ENCODE data around the gene MKKS. TPM values are rescaled to one million over a fixed set of nuclear protein-coding genes. Genes with fewer than 3 reads are reported as not detected.
A peak's percentile ranks its signal among the peaks of the same experiment; 100 is the strongest.

MKKS gene
- polyA plus RNA-seq, 2 of the 4 experiments (the other 2 are of a cell fraction), result 24.3 to 85.2 TPM

DNA sequence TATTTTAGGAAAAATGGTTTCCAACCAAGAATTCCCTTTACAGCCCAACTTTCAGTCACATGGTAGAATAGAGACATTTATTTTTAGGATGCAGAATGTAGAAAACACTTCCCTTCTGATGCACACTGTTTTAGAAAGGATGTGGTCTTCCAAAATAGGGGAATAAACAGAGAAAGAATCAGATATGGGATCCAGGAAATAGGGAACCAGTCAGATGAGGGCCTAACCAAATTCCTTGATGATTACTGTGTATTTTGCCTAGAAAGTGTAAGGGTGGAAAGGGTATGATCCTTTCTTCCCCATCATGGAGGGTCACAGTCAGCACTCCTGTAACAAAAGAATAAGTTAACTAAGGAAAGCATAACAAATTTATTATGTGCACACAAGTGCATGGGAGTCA lies 28.5 kb upstream of the MKKS start:
- CTCF ChIA-PET, result no interaction called here
- POLR2A ChIA-PET, result interaction anchor here (0.6 kb wide), 1 partner anchor 659 kb away, joined by 3 read pairs; no protein-coding TSS in a partner anchor
- no peak overlapping the region for H3K4me3 ChIP-seq

GRCh38 chr20:10461495-10461894 lies 27.5 kb upstream of the MKKS start:
- no peak for ATAC-seq
- Histone ChIP-seq H3K27ac (0 out of 6 replicates have a peak overlapping the region, but pooled peaks of 1 of the 2 experiments have one; percentile 3), H3K4me3 (no peak overlapping the region), H3K4me1 (peaks cover 8% of the 10 kb centered on the region; the same call in 2 of the 3 replicates), H3K4me2 (no peak overlapping the region), H3K9me3 (peaks cover 18% of the 10 kb centered on the region)
- POLR2A ChIA-PET, result no interaction called here
- no peak for DNase-seq (ENCODE audit: low read depth in 1 of 2, low spot score in 1 of 2)
- CTCF ChIA-PET, result interaction anchor here (1.2 kb wide), 1 partner anchor 24 kb away, joined by 3 read pairs; no protein-coding TSS in a partner anchor
- 98% methylated on average over 2 of the region's 2 CpGs for WGBS (ENCODE audit: missing lambda C conversion rate)
- no peak for FAIRE-seq
- TF ChIP-seq KDM5A (IDR thresholded peaks at IDR 0.05) (no peak), HMGXB4 (CRISPR knock-in tag; IDR thresholded peaks at IDR 0.05; ENCODE audit: borderline replicate concordance) (no peak), RNF2 (IDR thresholded peaks at IDR 0.05; ENCODE audit: borderline replicate concordance, low read depth) (no peak), BHLHE40 (IDR thresholded peaks at IDR 0.05; ENCODE audit: low read depth, low read length) (no peak), NFE2L2 (conservative IDR thresholded peaks at IDR 0.05; ENCODE audit: low read length) (no peak), HOXA7 (CRISPR knock-in tag; IDR thresholded peaks at IDR 0.05) (no peak), ZFP36 (IDR thresholded peaks at IDR 0.05; ENCODE audit: borderline replicate concordance, partially characterized antibody) (no peak), NR3C1 (IDR thresholded peaks at IDR 0.05) (no peak), PBX3 (IDR thresholded peaks at IDR 0.05) (no peak), HOXB5 (CRISPR knock-in tag; IDR thresholded peaks at IDR 0.05) (no peak), ELK1 (IDR thresholded peaks at IDR 0.05; ENCODE audit: low read depth, low read length) (no peak), MAFK (IDR thresholded peaks at IDR 0.05; ENCODE audit: partially characterized antibody) (no peak)
- TF ChIP-seq, protein P1, sequence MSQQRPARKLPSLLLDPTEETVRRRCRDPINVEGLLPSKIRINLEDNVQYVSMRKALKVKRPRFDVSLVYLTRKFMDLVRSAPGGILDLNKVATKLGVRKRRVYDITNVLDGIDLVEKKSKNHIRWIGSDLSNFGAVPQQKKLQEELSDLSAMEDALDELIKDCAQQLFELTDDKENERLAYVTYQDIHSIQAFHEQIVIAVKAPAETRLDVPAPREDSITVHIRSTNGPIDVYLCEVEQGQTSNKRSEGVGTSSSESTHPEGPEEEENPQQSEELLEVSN (IDR thresholded peaks at IDR 0.05; ENCODE audit: borderline replicate concordance, low read depth), result no peak

More for the DNA sequence above, 28.5 kb upstream of the MKKS start:
- TF ChIP-seq JUN (IDR thresholded peaks at IDR 0.05), result no peak
- no peak for TF ChIP-seq ZFP36 (IDR thresholded peaks at IDR 0.05; ENCODE audit: borderline replicate concordance, partially characterized antibody)
- TF ChIP-seq SREBF2 (IDR thresholded peaks at IDR 0.05), result no peak
- TF ChIP-seq, protein P1 (IDR thresholded peaks at IDR 0.05; ENCODE audit: borderline replicate concordance, low read depth), result no peak
- TF ChIP-seq CTCF (IDR thresholded peaks at IDR 0.05), result no peak
- no peak for TF ChIP-seq CBX2 (IDR thresholded peaks at IDR 0.05; ENCODE audit: borderline replicate concordance, low read depth)
- TF ChIP-seq EP300 (IDR thresholded peaks at IDR 0.05), result no peak
- no peak for TF ChIP-seq POLR2A (IDR thresholded peaks at IDR 0.05; ENCODE audit: low read length)
- TF ChIP-seq HES2 (IDR thresholded peaks at IDR 0.05), result no peak
- no peak for TF ChIP-seq CHD2 (IDR thresholded peaks at IDR 0.05; ENCODE audit: low read length, partially characterized antibody)
- TF ChIP-seq, protein P2, sequence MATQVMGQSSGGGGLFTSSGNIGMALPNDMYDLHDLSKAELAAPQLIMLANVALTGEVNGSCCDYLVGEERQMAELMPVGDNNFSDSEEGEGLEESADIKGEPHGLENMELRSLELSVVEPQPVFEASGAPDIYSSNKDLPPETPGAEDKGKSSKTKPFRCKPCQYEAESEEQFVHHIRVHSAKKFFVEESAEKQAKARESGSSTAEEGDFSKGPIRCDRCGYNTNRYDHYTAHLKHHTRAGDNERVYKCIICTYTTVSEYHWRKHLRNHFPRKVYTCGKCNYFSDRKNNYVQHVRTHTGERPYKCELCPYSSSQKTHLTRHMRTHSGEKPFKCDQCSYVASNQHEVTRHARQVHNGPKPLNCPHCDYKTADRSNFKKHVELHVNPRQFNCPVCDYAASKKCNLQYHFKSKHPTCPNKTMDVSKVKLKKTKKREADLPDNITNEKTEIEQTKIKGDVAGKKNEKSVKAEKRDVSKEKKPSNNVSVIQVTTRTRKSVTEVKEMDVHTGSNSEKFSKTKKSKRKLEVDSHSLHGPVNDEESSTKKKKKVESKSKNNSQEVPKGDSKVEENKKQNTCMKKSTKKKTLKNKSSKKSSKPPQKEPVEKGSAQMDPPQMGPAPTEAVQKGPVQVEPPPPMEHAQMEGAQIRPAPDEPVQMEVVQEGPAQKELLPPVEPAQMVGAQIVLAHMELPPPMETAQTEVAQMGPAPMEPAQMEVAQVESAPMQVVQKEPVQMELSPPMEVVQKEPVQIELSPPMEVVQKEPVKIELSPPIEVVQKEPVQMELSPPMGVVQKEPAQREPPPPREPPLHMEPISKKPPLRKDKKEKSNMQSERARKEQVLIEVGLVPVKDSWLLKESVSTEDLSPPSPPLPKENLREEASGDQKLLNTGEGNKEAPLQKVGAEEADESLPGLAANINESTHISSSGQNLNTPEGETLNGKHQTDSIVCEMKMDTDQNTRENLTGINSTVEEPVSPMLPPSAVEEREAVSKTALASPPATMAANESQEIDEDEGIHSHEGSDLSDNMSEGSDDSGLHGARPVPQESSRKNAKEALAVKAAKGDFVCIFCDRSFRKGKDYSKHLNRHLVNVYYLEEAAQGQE (IDR thresholded peaks at IDR 0.05), result no peak
- no peak for TF ChIP-seq CEBPB (IDR thresholded peaks at IDR 0.05)
- peaks cover 19% of the 10 kb centered on the region for H3K4me1 ChIP-seq
- no peak overlapping the region for H3K4me2 ChIP-seq
- H3K9me3 ChIP-seq, result peaks cover 8% of the 10 kb centered on the region; the same call in 2 of the 3 replicates
- H3K27ac ChIP-seq, result peak overlapping the region in 1 of 2 experiments; percentile 33; a peak in 2 of 6 replicates
- DNase-seq (ENCODE audit: low read depth in 1 of 2, low spot score in 1 of 2) (no peak), ATAC-seq (no peak), FAIRE-seq (peak; percentile 7)
